Loucy (cell line): ENCODE data around the gene CLIC6.

ENCODE experiments used
- CTCF ChIP-seq: fragments of 200-600 bp; sonication (generic); conservative IDR thresholded peaks from 2 replicates; pipeline ENCODE4 v1.5.1; 2014; ENCODE audit warnings: mild to moderate bottlenecking, antibody characterized with exemption, low read length
- EZH2phosphoT487 ChIP-seq: fragments of 200-600 bp; IDR thresholded peaks from 2 replicates; pipeline ENCODE4 v1.6.1; 2018; ENCODE audit warnings: antibody characterized with exemption, mild to moderate bottlenecking, moderate library complexity, borderline replicate concordance

- TF ChIP-seq CTCF = no peak
- TF ChIP-seq EZH2phosphoT487 = no peak
These were observed 19.4 kb upstream of the CLIC6 start for GRCh38 chr21:34649400-34649799.
